SK-N-SH treated with all-trans-retinoic acid at 6 μM for 48 hours (cell line): ENCODE results near the gene TRAK1.

Source experiments
- ARNTL ChIP-seq: fragments of 450-650 bp; formaldehyde crosslinking; IDR thresholded peaks from 2 replicates; pipeline ENCODE4 v1.5.0; 2020; ENCODE audit warnings: low read depth, mild to moderate bottlenecking, moderate library complexity, borderline replicate concordance
- BACH2 ChIP-seq: fragments of 250-450 bp; sonication (Bioruptor Pico); IDR thresholded peaks from 2 replicates; pipeline ENCODE4 v1.9.0; 2021; ENCODE audit warnings: mild to moderate bottlenecking, borderline replicate concordance
- CSDC2 ChIP-seq: fragments of 250-450 bp; sonication (Bioruptor Pico); IDR thresholded peaks from 2 replicates; pipeline ENCODE4 v1.5.0; 2020; ENCODE audit warnings: mild to moderate bottlenecking, moderate library complexity
- ESRRG ChIP-seq: fragments of 250-450 bp; sonication (Bioruptor Pico); IDR thresholded peaks from 2 replicates; pipeline ENCODE4 v1.6.1; 2021; ENCODE audit warnings: mild to moderate bottlenecking
- GLIS3 ChIP-seq: fragments of 250-450 bp; sonication (Bioruptor Pico); IDR thresholded peaks from 2 replicates; pipeline ENCODE4 v1.5.0; 2020; ENCODE audit warnings: mild to moderate bottlenecking, moderate library complexity
- OSR1 ChIP-seq: fragments of 250-450 bp; sonication (Bioruptor Pico); IDR thresholded peaks from 2 replicates; pipeline ENCODE4 v1.8.0; 2022; ENCODE audit warnings: moderate library complexity, mild to moderate bottlenecking, inconsistent platforms
- PATZ1 ChIP-seq: fragments of 250-450 bp; sonication (Bioruptor Pico); IDR thresholded peaks from 2 replicates; pipeline ENCODE4 v1.8.0; 2020; ENCODE audit warnings: mild to moderate bottlenecking, moderate library complexity, borderline replicate concordance
- RARB ChIP-seq: fragments of 250-450 bp; sonication (Bioruptor Pico); IDR thresholded peaks from 2 replicates; pipeline ENCODE4 v1.8.0; 2021; ENCODE audit warnings: mild to moderate bottlenecking, moderate library complexity
- ZFP30 ChIP-seq: fragments of 450-650 bp; formaldehyde crosslinking; IDR thresholded peaks from 2 replicates; pipeline ENCODE4 v1.5.0; 2022; ENCODE audit warnings: mild to moderate bottlenecking, moderate library complexity
- ZNF70 ChIP-seq: fragments of 450-650 bp; formaldehyde crosslinking; IDR thresholded peaks from 2 replicates; pipeline ENCODE4 v1.5.0; 2020; ENCODE audit warnings: mild to moderate bottlenecking, moderate library complexity

- TF ChIP-seq PATZ1 (CRISPR knock-in tag) (no peak), BACH2 (no peak), ARNTL (no peak), GLIS3 (CRISPR knock-in tag) (no peak), ZNF70 (CRISPR knock-in tag) (no peak), RARB (CRISPR knock-in tag) (no peak), ZFP30 (CRISPR knock-in tag) (no peak), ESRRG (CRISPR knock-in tag) (no peak), OSR1 (CRISPR knock-in tag) (no peak), CSDC2 (CRISPR knock-in tag) (no peak)
These were observed 3.0 kb downstream of the TRAK1 start for GRCh38 chr3:42094128-42094527.
